HG02840 (cell line): ENCODE data around the gene TTC4.
"Not testable (repeated sequence)": the region's sequence is repeated elsewhere in the genome, so short reads cannot be mapped to it uniquely, and the experiment has no call there.

Source experiments
- ATAC-seq: cut with Tn5 transposase; IDR thresholded peaks from one replicate; pipeline ENCODE4 v1.9.1; 2021; ENCODE audit warnings: mild to moderate bottlenecking, moderate library complexity, moderate number of reproducible peaks; ENCODE audit not compliant: unreplicated experiment, low FRiP score

The TTC4 gene

DNA sequence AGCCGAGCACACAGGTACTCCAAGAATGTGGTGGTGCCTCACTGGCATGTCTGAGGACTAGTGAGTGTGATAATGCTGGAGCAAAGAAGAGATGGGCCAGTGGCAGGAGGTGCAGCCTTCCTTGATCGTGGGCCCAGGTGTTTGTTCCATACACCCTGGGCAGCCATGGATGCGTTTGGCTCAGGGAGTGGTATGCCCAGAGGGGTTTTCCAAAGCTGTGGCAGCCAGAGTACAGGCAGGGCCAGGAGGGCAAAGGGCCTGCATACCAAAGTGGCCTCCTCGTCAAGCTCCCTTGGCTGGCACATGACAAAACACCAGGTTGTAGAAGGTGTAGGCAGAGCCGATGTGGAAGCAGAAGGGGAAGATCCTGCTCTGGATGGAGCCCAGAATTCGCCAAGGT lies 29.6 kb downstream of the TTC4 start:
- ATAC-seq: no peak

DNA sequence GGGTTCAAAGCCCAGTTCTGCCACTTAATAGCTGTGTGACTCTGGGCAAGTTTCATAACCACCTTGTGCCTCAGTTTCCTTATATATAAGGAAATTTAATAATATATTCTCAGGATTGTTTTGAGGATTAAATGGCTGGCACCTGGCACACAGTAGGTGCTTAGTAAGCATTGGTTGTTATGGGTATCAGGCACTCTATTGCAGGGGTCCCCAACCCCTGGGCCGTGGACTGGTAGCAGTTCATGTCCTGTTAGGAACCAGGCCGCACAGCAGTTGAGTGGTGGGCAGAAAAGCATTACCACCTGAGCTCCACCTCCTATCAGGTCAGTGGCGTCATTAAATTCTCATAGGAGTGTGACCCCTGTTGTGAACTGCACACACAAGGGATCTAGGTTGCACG lies 30.2 kb downstream of the TTC4 start:
- ATAC-seq: no peak

DNA sequence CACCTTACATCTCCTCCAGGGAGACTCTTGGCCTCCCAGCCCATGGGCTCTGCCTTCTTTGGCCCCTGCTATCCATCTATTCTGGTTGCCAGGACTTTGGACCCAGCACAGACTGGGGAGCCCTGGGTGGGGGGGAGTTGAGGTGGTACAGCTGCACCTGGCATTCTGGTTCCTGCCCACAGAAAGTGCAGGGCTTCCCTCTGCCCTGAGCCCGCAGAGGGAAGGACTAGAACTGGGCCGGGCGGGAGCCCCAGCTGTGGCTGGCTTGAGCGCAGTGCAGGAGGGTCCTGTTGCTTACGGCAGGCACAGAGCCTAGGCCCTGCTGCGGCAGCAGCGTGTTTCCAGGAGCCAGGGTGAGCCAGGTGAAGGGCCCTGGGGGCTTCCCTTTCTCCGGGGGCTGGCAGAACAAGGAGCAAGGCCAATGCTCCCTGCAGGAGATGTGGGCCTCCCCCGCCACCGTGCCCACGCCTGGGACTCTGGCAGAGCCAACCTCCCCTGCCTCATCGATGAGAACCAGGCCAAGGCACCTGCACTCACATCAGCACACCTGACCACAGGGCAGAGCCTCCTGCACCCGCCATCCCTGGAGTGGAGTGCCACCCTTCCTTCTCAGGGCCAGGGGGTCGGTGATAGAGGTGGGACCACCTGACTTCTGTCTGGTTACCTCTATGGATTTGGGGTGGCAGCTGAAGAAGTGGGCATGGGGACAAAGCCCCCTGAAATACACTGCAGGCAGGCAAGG lies 32.6 kb downstream of the TTC4 start:
- no peak for ATAC-seq

GRCh38 chr1:54750596-54750995 lies 34.9 kb downstream of the TTC4 start:
- no peak for ATAC-seq

DNA sequence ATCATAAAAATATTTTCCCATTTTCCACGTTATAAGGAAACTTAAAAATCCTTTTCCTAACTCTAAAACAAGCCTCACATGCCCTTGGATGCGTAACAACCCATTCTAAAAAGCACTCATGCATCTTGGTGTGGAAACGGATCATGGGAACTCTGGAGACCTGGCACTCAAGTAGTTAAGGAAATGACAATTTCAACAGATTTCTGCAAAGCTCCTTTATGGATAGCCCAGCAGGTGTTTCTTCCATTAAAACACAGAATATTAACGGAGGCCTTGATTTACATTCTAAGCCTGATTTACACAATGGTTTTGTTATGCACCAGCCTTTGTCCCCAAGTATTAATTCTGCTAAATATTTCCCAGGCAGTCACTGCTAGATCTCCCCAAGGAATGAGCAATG lies 35.8 kb downstream of the TTC4 start:
- no peak for ATAC-seq

- no peak for ATAC-seq
Observed at GRCh38 chr1:54754045-54754444, 38.4 kb downstream of the TTC4 start.

GRCh38 chr1:54754486-54755285 lies 39.0 kb downstream of the TTC4 start:
- no peak for ATAC-seq

GRCh38 chr1:54757833-54758232 lies 42.2 kb downstream of the TTC4 start:
- ATAC-seq: no peak

- no peak for ATAC-seq
Observed at GRCh38 chr1:54758678-54759348, 43.2 kb downstream of the TTC4 start.

- no peak for ATAC-seq
Observed at GRCh38 chr1:54763816-54764132, 48.1 kb downstream of the TTC4 start.

GRCh38 chr1:54764133-54764921 lies 48.7 kb downstream of the TTC4 start, which contains the start of gene PARS2:
TSS of gene PARS2 (minus strand) at chr1:54764523. CDS start at chr1:54759161, 5,362 bp downstream.
- ATAC-seq: peak; percentile 97

DNA sequence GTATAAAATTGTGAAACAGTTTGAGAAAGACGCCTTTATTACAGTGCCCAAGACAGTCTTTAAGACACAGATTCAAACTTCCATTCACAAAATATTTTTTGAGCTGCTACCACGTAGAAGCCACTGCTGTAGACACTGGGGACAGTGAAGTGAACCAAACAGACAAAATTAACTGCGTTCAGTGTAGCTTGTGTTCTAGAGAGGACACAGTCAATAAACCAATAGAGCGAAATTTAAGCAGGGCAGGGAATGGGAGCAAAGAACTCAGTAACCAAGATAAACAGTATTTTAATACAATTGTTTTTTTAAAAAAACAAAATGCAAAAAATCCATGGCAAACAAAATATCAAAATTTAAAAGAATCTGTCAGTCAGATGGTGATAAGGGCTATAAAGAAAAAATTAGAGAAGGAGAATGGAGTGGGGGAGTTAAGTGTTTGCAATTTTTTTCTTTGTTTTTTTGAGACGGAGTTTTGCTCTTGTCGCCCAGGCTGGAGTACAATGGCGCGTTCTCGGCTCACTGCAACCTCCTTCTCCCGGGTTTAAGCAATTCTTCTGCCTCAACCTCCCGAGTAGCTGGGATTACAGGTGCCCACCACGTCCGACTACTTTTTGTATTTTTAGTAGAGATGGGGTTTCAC lies 49.4 kb downstream of the TTC4 start:
- peak; percentile 2 for ATAC-seq

- no peak for ATAC-seq
Observed at GRCh38 chr1:54766726-54767125, 51.1 kb downstream of the TTC4 start.

DNA sequence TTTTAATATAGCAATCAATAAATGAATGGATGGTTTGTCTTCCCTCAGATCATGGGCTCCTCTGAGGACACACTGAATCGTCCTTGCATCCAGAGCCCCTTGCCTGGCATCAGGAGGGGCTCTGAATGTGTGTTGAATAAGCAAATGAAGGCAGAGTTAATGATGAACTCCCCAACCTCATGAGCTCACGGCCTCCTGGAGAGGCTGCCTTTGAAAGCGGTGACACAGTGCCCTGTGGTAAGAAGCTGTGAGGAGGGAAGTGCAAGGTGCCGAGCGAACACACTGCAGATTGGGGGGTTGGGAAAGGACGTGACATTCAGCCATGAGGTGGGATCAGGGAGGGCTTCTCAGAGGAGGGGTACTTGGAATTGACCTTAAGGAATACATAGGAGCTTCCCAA lies 51.9 kb downstream of the TTC4 start:
- no peak for ATAC-seq

GRCh38 chr1:54768093-54768492 lies 52.4 kb downstream of the TTC4 start:
- ATAC-seq: no peak

GRCh38 chr1:54772951-54773350 lies 57.3 kb downstream of the TTC4 start:
- ATAC-seq: no peak

- ATAC-seq: no peak
Observed at GRCh38 chr1:54774820-54775498, 59.3 kb downstream of the TTC4 start.

DNA sequence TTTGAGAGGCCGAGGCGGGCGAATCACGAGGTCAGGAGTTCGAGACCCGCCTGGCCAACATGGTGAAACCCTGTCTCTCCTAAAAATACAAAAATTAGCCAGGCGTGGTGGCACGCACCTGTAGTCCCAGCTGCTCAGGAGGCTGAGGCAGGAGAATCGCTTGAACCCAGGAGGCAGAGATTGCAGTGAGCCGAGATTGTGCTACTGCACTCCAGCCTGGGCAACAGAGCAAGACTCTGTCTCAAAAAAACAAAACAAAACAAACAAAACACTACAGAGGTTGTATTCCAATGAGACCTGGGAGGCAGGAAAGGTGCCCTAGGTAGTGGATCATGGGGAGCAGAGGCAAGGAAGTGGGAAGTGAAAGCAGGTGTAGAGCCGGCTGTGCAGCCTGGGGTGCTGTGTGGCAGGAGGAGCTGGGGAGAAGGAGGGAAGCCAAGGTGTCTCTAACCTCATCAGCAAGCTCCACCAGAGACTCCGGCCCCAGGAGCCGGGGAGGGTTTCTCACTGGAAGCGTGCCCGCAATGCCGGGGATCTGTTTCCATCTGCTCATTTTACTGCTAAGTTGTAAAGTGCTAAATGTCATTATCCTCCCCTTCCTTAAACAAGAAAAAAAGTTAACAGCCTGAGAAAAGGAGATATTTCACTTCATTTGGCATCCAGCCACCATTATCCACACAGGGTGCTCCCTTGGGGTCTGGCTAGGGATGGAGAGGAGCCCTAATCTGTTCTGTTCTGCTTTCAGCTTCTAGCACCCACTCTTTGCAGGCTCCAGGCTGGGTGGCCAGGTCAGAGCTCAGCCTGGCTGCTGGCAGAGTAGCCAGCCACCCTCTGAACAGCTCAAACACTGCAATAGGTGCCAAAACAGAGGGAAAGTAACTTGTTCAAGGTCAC lies 60.4 kb downstream of the TTC4 start:
- ATAC-seq: not testable (repeated sequence)

GRCh38 chr1:54777011-54777410 lies 61.4 kb downstream of the TTC4 start:
- no peak for ATAC-seq
